DND-41 (cell line): Measurements from ENCODE around the gene ARHGEF19.

Experiments
- ATAC-seq: fragments of 200-7000 bp; cut with Tn5 transposase; 3 replicates; pipeline ENCODE4 v1.9.1; 2021; ENCODE audit warnings: low read depth; ENCODE audit not compliant: insufficient read depth
- DNase-seq: peaks from one replicate; pipeline ENCODE4 v3.0.0-alpha.2; 2020
- H2AFZ ChIP-seq: 2 replicates; pipeline ENCODE4 v1.6.0; 2012; ENCODE audit warnings: low read depth, low read length
- H3K27ac ChIP-seq: 2 replicates; pipeline ENCODE4 v1.5.1; 2012; ENCODE audit warnings: low read length, inconsistent platforms
- H3K27me3 ChIP-seq: fragments of 200-600 bp; sonication (generic); 2 replicates; pipeline ENCODE4 v1.6.0; 2012; ENCODE audit warnings: low read length, mild to moderate bottlenecking, inconsistent platforms; ENCODE audit not compliant: insufficient read depth, poor library complexity
- H3K36me3 ChIP-seq: 2 replicates; pipeline ENCODE4 v1.5.1; 2012; ENCODE audit warnings: low read length, inconsistent platforms; ENCODE audit not compliant: insufficient read depth
- H3K4me1 ChIP-seq: 2 replicates; pipeline ENCODE4 v1.5.1; 2012; ENCODE audit warnings: mild to moderate bottlenecking, low read length; ENCODE audit not compliant: insufficient read depth
- H3K4me2 ChIP-seq: 2 replicates; pipeline ENCODE4 v1.6.0; 2012; ENCODE audit warnings: mild to moderate bottlenecking, moderate library complexity, low read length, inconsistent platforms; ENCODE audit not compliant: insufficient read depth
- H3K4me3 ChIP-seq, 2 experiments: fragments of 200-600 bp in 1 of 2; shearing (Covaris generic) in 1 of 2; 2 replicates each; pipeline ENCODE4 v1.5.1; 2012 to 2016; ENCODE audit warnings: inconsistent platforms in 2 of 2, low read length in 2 of 2, mild to moderate bottlenecking in 2 of 2, low read depth in 1 of 2, moderate library complexity in 1 of 2
- H3K79me2 ChIP-seq: 2 replicates; pipeline ENCODE4 v1.6.0; 2012; ENCODE audit warnings: low read length, inconsistent platforms; ENCODE audit not compliant: insufficient read depth
- H3K9ac ChIP-seq: 2 replicates; pipeline ENCODE4 v1.6.0; 2012; ENCODE audit warnings: low read depth, mild to moderate bottlenecking, inconsistent platforms, low read length, moderate library complexity
- H3K9me3 ChIP-seq: 2 replicates; pipeline ENCODE4 v1.5.1; 2012; ENCODE audit warnings: low read length, moderate library complexity, mild to moderate bottlenecking, inconsistent platforms; ENCODE audit not compliant: insufficient read depth, severe bottlenecking
- H4K20me1 ChIP-seq: 2 replicates; pipeline ENCODE4 v1.6.0; 2012; ENCODE audit warnings: low read length; ENCODE audit not compliant: insufficient read depth
- EZH2 ChIP-seq: IDR thresholded peaks from 3 replicates; pipeline ENCODE4 v1.6.1; 2012; ENCODE audit warnings: borderline replicate concordance, low read depth, mild to moderate bottlenecking, moderate library complexity, low read length, inconsistent platforms; ENCODE audit not compliant: severe bottlenecking
- TF ChIP-seq, protein P1 (sequence below): IDR thresholded peaks from 2 replicates; pipeline ENCODE4 v1.5.1; 2012; ENCODE audit warnings: borderline replicate concordance, low read length, moderate library complexity, mild to moderate bottlenecking; ENCODE audit not compliant: poor library complexity, severe bottlenecking; ENCODE audit errors: extremely low read depth

ARHGEF19 gene

DNA sequence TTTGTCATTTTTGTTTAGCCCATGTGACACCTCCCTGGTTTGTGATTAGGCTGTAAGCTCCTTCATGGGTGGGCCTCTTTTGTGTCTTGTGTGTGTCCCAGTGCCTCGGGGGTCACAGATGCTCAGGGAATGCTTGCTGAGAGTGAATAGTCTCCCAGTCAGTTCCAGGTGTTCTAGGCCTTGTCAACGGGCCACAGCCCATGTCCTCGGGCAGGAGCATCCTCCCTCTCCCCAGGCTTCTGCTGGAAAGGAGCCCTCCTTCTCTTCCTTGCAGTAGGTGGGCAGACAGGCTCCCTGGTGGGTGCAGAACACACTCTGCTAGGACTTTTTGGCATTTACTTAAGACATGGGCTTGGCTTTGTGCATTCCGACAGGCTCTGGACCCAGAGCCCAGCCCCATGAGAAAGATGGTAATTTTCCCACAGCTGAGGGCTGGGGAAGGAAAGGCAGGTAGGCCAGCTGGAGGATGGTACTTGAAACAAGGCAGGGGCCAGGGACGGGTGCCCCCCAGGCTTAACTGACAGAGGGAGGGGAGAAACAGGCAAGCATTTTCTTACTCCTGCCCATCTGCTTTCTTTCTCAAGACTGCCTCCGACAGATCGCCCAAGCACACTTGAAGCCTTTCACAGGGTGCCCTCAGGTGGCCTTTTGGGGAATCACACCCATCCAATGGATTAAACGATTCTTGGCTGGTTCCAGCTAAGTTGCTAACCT is 31.6 kb upstream of the ARHGEF19 start:
- Histone ChIP-seq H3K79me2 (no peaks in the 10 kb centered on the region), H4K20me1 (no peaks in the 10 kb centered on the region), H3K27ac (no peak overlapping the region; the same call in 1 of the 2 replicates), H3K9me3 (no peaks in the 10 kb centered on the region), H3K4me1 (peaks cover 15% of the 10 kb centered on the region), H3K9ac (peak overlapping the region; percentile 23; the same call in 1 of the 2 replicates), H3K27me3 (no peaks in the 10 kb centered on the region), H2AFZ (peak overlapping the region; percentile 57), H3K36me3 (peaks cover 19% of the 10 kb centered on the region), H3K4me2 (no peak overlapping the region), H3K4me3 (no peak overlapping the region)
- DNase-seq (peak; percentile 81), ATAC-seq (peak; percentile 83)
- no peak for TF ChIP-seq EZH2
- TF ChIP-seq, protein P1, sequence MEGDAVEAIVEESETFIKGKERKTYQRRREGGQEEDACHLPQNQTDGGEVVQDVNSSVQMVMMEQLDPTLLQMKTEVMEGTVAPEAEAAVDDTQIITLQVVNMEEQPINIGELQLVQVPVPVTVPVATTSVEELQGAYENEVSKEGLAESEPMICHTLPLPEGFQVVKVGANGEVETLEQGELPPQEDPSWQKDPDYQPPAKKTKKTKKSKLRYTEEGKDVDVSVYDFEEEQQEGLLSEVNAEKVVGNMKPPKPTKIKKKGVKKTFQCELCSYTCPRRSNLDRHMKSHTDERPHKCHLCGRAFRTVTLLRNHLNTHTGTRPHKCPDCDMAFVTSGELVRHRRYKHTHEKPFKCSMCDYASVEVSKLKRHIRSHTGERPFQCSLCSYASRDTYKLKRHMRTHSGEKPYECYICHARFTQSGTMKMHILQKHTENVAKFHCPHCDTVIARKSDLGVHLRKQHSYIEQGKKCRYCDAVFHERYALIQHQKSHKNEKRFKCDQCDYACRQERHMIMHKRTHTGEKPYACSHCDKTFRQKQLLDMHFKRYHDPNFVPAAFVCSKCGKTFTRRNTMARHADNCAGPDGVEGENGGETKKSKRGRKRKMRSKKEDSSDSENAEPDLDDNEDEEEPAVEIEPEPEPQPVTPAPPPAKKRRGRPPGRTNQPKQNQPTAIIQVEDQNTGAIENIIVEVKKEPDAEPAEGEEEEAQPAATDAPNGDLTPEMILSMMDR = peak; percentile 98

DNA sequence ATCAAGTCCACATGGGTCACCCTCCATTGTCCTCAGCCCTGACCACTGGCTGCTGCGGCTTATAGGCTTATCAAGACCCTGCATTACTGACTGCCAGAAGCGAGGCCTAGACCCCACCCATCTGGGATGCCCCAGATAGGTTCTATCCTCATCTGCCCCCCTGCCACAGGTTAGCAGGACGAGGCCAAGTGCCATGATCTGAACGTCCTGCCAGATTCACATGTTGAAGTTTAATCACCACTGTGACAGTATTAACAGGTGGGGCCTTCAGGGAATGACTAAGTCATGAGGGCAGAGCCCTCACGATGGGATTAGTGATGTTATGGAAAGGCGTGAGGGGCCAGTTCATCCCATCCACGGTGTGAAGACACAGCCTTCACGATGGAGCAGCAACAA is 30.8 kb upstream of the ARHGEF19 start:
- no peaks in the 10 kb centered on the region for H3K79me2 ChIP-seq
- H2AFZ ChIP-seq = no peak overlapping the region
- no peak for DNase-seq
- H3K9me3 ChIP-seq = no peaks in the 10 kb centered on the region
- no peak overlapping the region for H3K4me3 ChIP-seq
- H3K4me1 ChIP-seq = peaks cover 13% of the 10 kb centered on the region
- H3K36me3 ChIP-seq = peaks cover 14% of the 10 kb centered on the region
- H3K27me3 ChIP-seq = no peaks in the 10 kb centered on the region
- H4K20me1 ChIP-seq = no peaks in the 10 kb centered on the region
- H3K9ac ChIP-seq = no peak overlapping the region
- no peak for TF ChIP-seq EZH2
- TF ChIP-seq, protein P1 = no peak
- no peak overlapping the region for H3K4me2 ChIP-seq
- H3K27ac ChIP-seq = no peak overlapping the region
- no peak for ATAC-seq

GRCh38 chr1:16242556-16243214 is 30.2 kb upstream of the ARHGEF19 start:
- Histone ChIP-seq H3K9ac (no peak overlapping the region), H3K36me3 (peaks cover 8% of the 10 kb centered on the region), H4K20me1 (no peaks in the 10 kb centered on the region), H3K27ac (no peak overlapping the region), H3K27me3 (no peaks in the 10 kb centered on the region), H3K9me3 (no peaks in the 10 kb centered on the region), H3K4me2 (no peak overlapping the region), H3K4me1 (peaks cover 17% of the 10 kb centered on the region), H3K79me2 (no peaks in the 10 kb centered on the region), H3K4me3 (no peak overlapping the region), H2AFZ (no peak overlapping the region)
- no peak for TF ChIP-seq EZH2
- TF ChIP-seq, protein P1 = no peak
- DNase-seq = no peak
- ATAC-seq = no peak
